DOHH2 (cell line): ENCODE measurements around the gene CALML3.

Experiments
- H3F3A ChIP-seq: fragments of 200-600 bp; sonication (generic), shearing (Covaris generic); 2 replicates; pipeline ENCODE4 v1.6.0; 2016; ENCODE audit warnings: antibody characterized with exemption, mild to moderate bottlenecking; ENCODE audit not compliant: control insufficient read depth, insufficient read depth
- H3K27ac ChIP-seq: fragments of 200-600 bp; sonication (generic); 2 replicates; pipeline ENCODE4 v1.5.1; 2014; ENCODE audit warnings: low read depth, mild to moderate bottlenecking, low read length, moderate library complexity
- H3K27me3 ChIP-seq: fragments of 200-600 bp; sonication (generic); 2 replicates; pipeline ENCODE4 v1.6.1; 2014; ENCODE audit warnings: mild to moderate bottlenecking, low read length, mixed read lengths; ENCODE audit not compliant: control insufficient read depth
- H3K36me3 ChIP-seq: fragments of 200-600 bp; sonication (generic); 2 replicates; pipeline ENCODE4 v1.6.1; 2014; ENCODE audit warnings: mild to moderate bottlenecking, low read length, moderate library complexity, mixed read lengths; ENCODE audit not compliant: control insufficient read depth
- H3K4me1 ChIP-seq: fragments of 200-600 bp; sonication (generic); 2 replicates; pipeline ENCODE4 v1.6.1; 2014; ENCODE audit warnings: mild to moderate bottlenecking, low read length, mixed read lengths; ENCODE audit not compliant: control insufficient read depth
- H3K4me2 ChIP-seq: fragments of 200-600 bp; sonication (generic); 2 replicates; pipeline ENCODE4 v1.6.0; 2014; ENCODE audit warnings: mild to moderate bottlenecking, low read length, moderate library complexity
- H3K4me3 ChIP-seq: fragments of 200-600 bp; sonication (generic); 2 replicates; pipeline ENCODE4 v1.5.1; 2014; ENCODE audit warnings: mild to moderate bottlenecking, low read length, mixed read lengths
- H3K79me2 ChIP-seq: fragments of 200-600 bp; sonication (generic); 2 replicates; pipeline ENCODE4 v1.6.1; 2014; ENCODE audit warnings: mild to moderate bottlenecking, low read length, mixed read lengths; ENCODE audit not compliant: control insufficient read depth
- H3K9me2 ChIP-seq: fragments of 200-600 bp; sonication (generic); replicated peaks from 2 replicates; pipeline ENCODE4 v1.6.1; 2014; ENCODE audit warnings: mild to moderate bottlenecking, low read length, mixed read lengths; ENCODE audit not compliant: control insufficient read depth
- H3K9me3 ChIP-seq: fragments of 200-600 bp; sonication (generic); 2 replicates; pipeline ENCODE4 v1.6.1; 2014; ENCODE audit warnings: antibody characterized with exemption, low read length, mixed read lengths; ENCODE audit not compliant: control insufficient read depth, insufficient read depth
- H4K20me1 ChIP-seq: fragments of 200-600 bp; sonication (generic); 2 replicates; pipeline ENCODE4 v1.6.0; 2014; ENCODE audit warnings: low read depth, mild to moderate bottlenecking, antibody characterized with exemption, low read length, moderate library complexity; ENCODE audit not compliant: control insufficient read depth, insufficient read depth
- CTCF ChIP-seq: fragments of 200-600 bp; sonication (generic); IDR thresholded peaks from one replicate; pipeline ENCODE4 v1.5.1; 2014; ENCODE audit warnings: antibody characterized with exemption, mild to moderate bottlenecking, low read depth, low read length; ENCODE audit not compliant: poor library complexity, severe bottlenecking
- EZH2phosphoT487 ChIP-seq: fragments of 200-600 bp; sonication (generic); IDR thresholded peaks from 2 replicates; pipeline ENCODE4 v1.6.1; 2017; ENCODE audit warnings: borderline replicate concordance, mild to moderate bottlenecking, antibody characterized with exemption, low read length, moderate library complexity, mixed read lengths

Gene CALML3

GRCh38 chr10:5550621-5551530 is 26.1 kb downstream of the CALML3 start:
- Histone ChIP-seq H3F3A (no peaks in the 10 kb centered on the region), H3K36me3 (no peaks in the 10 kb centered on the region), H3K27ac (no peak overlapping the region), H3K4me2 (no peak overlapping the region), H3K9me3 (no peaks in the 10 kb centered on the region), H4K20me1 (no peaks in the 10 kb centered on the region), H3K79me2 (no peaks in the 10 kb centered on the region), H3K27me3 (no peaks in the 10 kb centered on the region), H3K4me3 (no peak overlapping the region), H3K4me1 (no peaks in the 10 kb centered on the region), H3K9me2 (no peaks in the 10 kb centered on the region)
- TF ChIP-seq EZH2phosphoT487: no peak
- no peak for TF ChIP-seq CTCF

GRCh38 chr10:5551531-5552375 is 27.0 kb downstream of the CALML3 start:
- TF ChIP-seq CTCF (no peak), EZH2phosphoT487 (no peak)
- no peak overlapping the region for H3K27ac ChIP-seq
- no peaks in the 10 kb centered on the region for H3K9me2 ChIP-seq
- H3K9me3 ChIP-seq: no peaks in the 10 kb centered on the region
- no peaks in the 10 kb centered on the region for H3K27me3 ChIP-seq
- H3K4me2 ChIP-seq: no peak overlapping the region
- no peaks in the 10 kb centered on the region for H4K20me1 ChIP-seq
- H3K4me3 ChIP-seq: no peak overlapping the region
- H3K4me1 ChIP-seq: no peaks in the 10 kb centered on the region
- no peaks in the 10 kb centered on the region for H3F3A ChIP-seq
- no peaks in the 10 kb centered on the region for H3K36me3 ChIP-seq
- no peaks in the 10 kb centered on the region for H3K79me2 ChIP-seq

DNA sequence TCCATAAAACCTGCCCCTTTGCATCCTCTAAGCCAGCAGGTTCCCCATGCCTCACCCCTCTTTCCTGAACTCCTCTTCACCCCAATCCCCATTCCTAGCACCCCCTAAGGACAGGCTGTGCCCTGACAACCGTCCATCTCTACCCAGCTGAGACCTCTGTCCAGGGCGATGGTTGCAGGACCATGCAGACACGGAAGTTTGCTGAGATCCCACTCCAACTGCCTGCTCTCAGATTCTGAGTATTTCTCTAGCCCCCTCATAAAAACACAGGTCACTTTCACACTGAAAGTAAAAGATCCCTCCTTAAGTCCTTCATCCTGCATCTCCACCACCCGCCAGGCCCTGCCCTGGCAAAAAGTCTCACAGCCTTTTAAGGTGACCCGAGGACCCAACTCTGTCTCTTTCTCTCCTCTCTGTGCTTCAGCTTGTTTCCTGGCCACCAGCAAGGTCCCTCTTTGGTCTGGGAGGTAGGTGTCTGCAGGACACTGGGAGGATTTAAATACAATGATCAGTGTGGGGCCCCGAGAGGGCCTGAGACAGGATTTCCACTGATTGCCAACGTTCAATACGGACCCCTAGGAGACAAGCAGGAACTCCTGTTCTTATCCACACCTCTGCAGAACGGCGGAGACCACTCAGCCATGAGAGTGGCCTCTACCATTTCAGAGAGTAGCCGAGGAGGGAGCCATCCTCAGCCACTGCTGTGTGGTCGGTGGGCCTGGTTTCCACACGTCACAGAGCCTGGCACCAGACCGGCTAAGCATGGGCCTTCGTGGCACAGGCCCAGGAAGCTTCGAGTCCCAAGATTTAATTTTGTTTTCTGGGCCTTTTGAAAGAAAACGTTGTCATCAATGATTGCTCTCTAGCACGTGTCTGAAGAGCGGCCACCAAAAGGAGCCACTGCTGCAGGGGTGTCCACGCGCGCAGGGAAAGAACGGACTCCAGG is 27.9 kb downstream of the CALML3 start:
- no peaks in the 10 kb centered on the region for H3K79me2 ChIP-seq
- no peaks in the 10 kb centered on the region for H3K27me3 ChIP-seq
- H3K36me3 ChIP-seq: no peaks in the 10 kb centered on the region
- H3K4me1 ChIP-seq: no peaks in the 10 kb centered on the region
- no peaks in the 10 kb centered on the region for H3K9me2 ChIP-seq
- H4K20me1 ChIP-seq: no peaks in the 10 kb centered on the region
- no peak overlapping the region for H3K4me2 ChIP-seq
- H3F3A ChIP-seq: no peaks in the 10 kb centered on the region
- TF ChIP-seq CTCF (no peak), EZH2phosphoT487 (no peak)
- no peaks in the 10 kb centered on the region for H3K9me3 ChIP-seq
- no peak overlapping the region for H3K4me3 ChIP-seq
- H3K27ac ChIP-seq: no peak overlapping the region
